ENCODE data around the gene TSEN54.

- TF ChIP-seq CTCF (IDR thresholded peaks at IDR 0.05) (no peak), RFX5 (IDR thresholded peaks at IDR 0.05; ENCODE audit: low read length) (no peak), TCF12 (IDR thresholded peaks at IDR 0.05) (no peak), MAX (IDR thresholded peaks at IDR 0.05; ENCODE audit: low read depth) (no peak), USF2 (IDR thresholded peaks at IDR 0.05; ENCODE audit: borderline replicate concordance, low read depth, low read length) (no peak), RCOR1 (IDR thresholded peaks at IDR 0.05; ENCODE audit: low read length) (no peak), EZH2phosphoT487 (IDR thresholded peaks at IDR 0.05; ENCODE audit: borderline replicate concordance, low read depth) (no peak), FOXJ3 (CRISPR knock-in tag; IDR thresholded peaks at IDR 0.05) (no peak), PBX3 (IDR thresholded peaks at IDR 0.05) (no peak), POLR2AphosphoS5 (IDR thresholded peaks at IDR 0.05; ENCODE audit: low read depth, low read length) (no peak), CHD2 (IDR thresholded peaks at IDR 0.05; ENCODE audit: low read length, partially characterized antibody) (no peak), EP300 (IDR thresholded peaks at IDR 0.05; ENCODE audit: borderline replicate concordance in 1 of 2, low read depth in 1 of 2, low read length in 1 of 2) (no peak), YY1 (IDR thresholded peaks at IDR 0.05; ENCODE audit: low read depth) (no peak)
Measured at GRCh38 chr17:75513641-75514000, 2.7 kb upstream of the TSEN54 start.
